Activated T-cell treated with anti-CD3 and anti-CD28 coated beads, Interleukin-2, amount 50 U/mL, for 4 hours (primary cell): ENCODE data around the gene RPRD1B. TPM values are rescaled to one million over a fixed set of nuclear protein-coding genes. Genes with fewer than 3 reads are reported as not detected.

ENCODE experiments used
- ATAC-seq, 2 donors: fragments of 200-7000 bp; cut with Tn5 transposase; one replicate each; pipeline ENCODE4 v1.10.0; 2021
- DNase-seq: peaks from one replicate; pipeline ENCODE4 v3.0.0-alpha.2; 2020
- H3K27me3 Mint-ChIP-seq: one replicate; pipeline ENCODE4 v1.8.0; 2021; ENCODE audit warnings: low read depth, mixed read lengths
- H3K36me3 Mint-ChIP-seq: one replicate; pipeline ENCODE4 v1.8.0; 2022; ENCODE audit warnings: mixed read lengths; ENCODE audit not compliant: insufficient read depth
- H3K4me1 Mint-ChIP-seq: one replicate; pipeline ENCODE4 v1.8.0; 2021; ENCODE audit warnings: low read depth, mixed read lengths
- H3K4me3 Mint-ChIP-seq: one replicate; pipeline ENCODE4 v1.8.0; 2021; ENCODE audit warnings: mild to moderate bottlenecking, moderate library complexity, mixed read lengths
- H3K9me3 Mint-ChIP-seq: one replicate; pipeline ENCODE4 v1.8.0; 2021; ENCODE audit warnings: mixed read lengths
- total RNA-seq, 3 donors: library from RNA; stranded (reverse); gene quantifications; one replicate each; pipeline ENCODE4 v1.2.1, GENCODE V29; 2021

RPRD1B gene
- total RNA-seq, 3 donors from 2014 or later: 38.6 to 40.4 (median 39.6) TPM

GRCh38 chr20:38129893-38130609, 96.5 kb downstream of the RPRD1B start:
- Mint-ChIP-seq H3K4me1 (peaks cover 7% of the 10 kb centered on the region), H3K9me3 (no peaks in the 10 kb centered on the region), H3K36me3 (no peaks in the 10 kb centered on the region), H3K27me3 (no peaks in the 10 kb centered on the region), H3K4me3 (no peak overlapping the region)
- DNase-seq (no peak), ATAC-seq (no peak)

DNA sequence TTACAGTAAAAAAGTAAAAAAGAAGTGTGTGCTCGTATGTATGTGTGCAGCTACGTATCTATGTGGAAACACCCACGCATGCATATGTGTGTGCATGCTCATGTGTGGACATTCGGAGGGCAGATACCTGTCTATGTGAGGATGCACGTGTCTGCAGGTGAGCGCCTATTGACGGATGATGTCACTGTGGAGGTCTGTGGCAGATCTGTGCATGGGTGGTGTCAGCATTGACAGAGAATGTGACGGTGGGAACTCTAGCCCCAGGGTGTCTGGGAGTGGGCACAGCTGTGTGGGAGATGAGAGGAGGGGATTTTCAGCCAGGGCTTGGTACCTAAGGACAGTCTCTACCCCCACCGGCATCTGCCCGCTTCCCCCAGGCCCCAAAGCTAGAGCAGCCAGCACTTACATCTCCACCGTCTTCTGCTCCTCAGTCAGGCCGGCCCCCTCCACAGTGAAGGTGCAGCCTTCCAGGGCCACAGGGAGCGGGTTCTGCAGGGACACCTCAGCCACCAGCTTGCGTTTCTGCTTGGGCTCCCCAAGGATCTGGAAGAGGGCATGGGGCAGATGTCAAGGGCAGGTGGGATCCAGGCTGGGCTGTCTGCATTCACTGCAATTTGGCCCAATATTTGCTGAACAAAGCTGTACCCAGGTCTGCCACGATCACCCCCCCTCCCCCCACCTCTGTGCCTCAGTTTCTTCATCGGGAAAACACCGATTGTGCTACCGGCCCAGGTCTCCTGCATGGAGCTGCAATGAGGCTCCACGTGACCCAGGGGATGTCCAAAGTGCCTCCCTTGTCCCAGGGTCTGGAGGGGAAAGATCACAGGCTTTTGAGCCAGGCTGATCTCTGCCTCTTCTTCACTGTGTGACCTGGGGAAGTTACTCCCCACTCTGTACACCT, 97.4 kb downstream of the RPRD1B start:
- H3K9me3 Mint-ChIP-seq: no peaks in the 10 kb centered on the region
- ATAC-seq (no peak), DNase-seq (no peak)
- no peak overlapping the region for H3K4me3 Mint-ChIP-seq
- H3K4me1 Mint-ChIP-seq: peaks cover 7% of the 10 kb centered on the region
- H3K36me3 Mint-ChIP-seq: no peaks in the 10 kb centered on the region
- H3K27me3 Mint-ChIP-seq: no peaks in the 10 kb centered on the region

DNA sequence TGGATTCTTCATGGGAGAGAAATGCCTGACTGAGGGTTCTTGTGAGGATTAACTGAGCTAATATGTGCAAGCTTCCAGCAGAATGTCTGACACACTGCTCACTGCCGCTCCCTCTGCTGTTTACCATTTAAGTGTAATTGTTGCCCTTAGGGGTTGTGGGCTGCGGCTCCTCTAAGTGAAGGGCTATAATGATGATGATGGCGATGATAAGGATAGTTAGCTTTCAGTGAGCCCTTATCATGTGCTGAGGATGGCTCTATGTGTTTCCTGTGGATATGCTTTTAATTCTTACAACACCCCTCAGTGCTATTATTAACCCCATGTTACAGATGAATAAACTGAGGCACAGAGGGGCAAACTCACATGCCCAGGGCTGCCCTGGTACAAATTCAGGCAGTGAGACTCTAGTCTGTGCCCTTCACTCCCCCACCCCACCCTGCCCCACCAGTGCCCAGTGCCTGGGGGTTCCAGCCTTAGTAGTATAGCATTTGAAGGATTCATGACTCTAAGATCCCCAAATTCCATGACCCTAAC, 98.1 kb downstream of the RPRD1B start:
- peaks cover 7% of the 10 kb centered on the region for H3K4me1 Mint-ChIP-seq
- no peak overlapping the region for H3K4me3 Mint-ChIP-seq
- ATAC-seq (no peak), DNase-seq (no peak)
- H3K36me3 Mint-ChIP-seq: no peaks in the 10 kb centered on the region
- no peaks in the 10 kb centered on the region for H3K9me3 Mint-ChIP-seq
- no peaks in the 10 kb centered on the region for H3K27me3 Mint-ChIP-seq

DNA sequence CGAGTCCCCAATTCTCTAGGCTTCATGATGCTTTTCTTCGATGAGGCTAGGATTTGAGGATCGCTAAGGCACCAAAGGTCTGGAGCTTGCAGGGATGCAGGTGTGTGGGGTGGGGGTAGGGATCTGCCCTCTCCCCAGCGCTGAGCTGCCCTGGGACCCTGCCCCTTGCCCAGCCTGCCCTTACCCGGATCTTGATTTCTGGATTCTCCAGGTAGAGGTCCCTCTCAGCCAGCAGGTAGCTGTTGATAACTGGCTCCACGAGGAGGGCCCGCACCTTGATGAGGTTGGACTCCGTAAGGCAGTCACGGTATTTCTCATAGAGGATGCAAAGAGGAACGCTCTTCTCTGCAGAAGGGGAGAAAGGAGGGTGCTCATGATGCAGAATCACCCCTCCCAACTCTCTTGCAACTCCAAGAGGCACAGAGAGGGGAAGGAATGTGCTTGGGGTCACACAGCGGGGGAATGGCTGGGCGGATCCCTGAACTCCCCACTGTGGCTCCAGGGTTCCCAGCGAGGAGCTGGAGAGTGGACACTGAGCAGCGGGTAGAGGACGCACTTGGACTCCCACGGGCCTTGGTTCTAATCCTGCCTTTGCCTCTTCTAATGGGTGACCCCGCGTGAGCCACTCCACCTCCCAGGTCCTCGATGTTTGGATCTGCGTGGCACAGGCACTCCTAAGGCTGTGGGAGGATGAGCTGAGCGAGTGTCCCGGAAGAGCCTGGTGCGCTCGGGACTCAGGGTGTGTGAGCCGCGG, 98.8 kb downstream of the RPRD1B start:
- peaks cover 7% of the 10 kb centered on the region for H3K4me1 Mint-ChIP-seq

GRCh38 chr20:38132910-38133501, 99.5 kb downstream of the RPRD1B start:
- H3K4me1 Mint-ChIP-seq: peaks cover 7% of the 10 kb centered on the region
- DNase-seq: no peak
- H3K4me3 Mint-ChIP-seq: no peak overlapping the region

More for the DNA sequence above, 98.8 kb downstream of the RPRD1B start:
- DNase-seq (no peak), ATAC-seq (peak in 1 of 2 donors; percentile 11)
- H3K27me3 Mint-ChIP-seq: no peaks in the 10 kb centered on the region
- H3K4me3 Mint-ChIP-seq: no peak overlapping the region
- no peaks in the 10 kb centered on the region for H3K36me3 Mint-ChIP-seq
- H3K9me3 Mint-ChIP-seq: no peaks in the 10 kb centered on the region

DNA sequence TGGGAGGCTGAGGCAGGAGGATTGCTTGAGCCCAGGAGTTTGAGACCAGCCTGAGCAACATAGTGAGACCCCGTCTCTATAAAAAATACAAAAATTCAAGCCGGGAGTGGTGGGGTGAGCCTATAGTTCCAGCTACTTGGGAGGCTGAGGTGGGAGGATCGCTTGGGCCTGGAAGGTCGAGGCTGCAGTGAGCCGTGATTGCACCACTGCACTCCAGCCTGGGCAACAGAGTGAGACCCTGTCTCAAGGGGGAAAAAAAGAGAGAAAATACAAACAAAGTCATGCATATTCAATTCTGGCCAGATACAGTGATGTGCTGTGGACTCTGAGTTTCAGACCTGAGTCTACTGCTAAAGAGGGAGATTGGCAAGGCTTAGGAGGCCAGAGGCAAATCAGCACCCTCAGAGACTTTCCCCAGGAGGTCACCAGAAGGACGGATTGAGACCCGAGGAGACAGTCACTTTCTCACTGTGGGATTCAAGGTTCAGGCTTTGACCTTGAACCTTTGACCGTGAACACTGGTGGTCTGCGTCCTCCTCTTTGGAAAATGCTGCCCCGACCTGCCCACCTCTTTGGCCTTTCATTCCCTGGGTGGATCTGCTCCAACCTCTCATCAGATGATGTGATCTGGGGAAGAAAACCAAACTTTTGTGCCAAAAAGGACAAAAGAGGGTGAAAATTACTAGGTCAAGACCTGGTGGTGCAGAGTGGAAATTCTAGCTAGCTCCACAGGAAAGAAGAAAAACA, 100.3 kb downstream of the RPRD1B start:
- no peak for DNase-seq
- H3K9me3 Mint-ChIP-seq: no peaks in the 10 kb centered on the region
- no peaks in the 10 kb centered on the region for H3K36me3 Mint-ChIP-seq
- no peak overlapping the region for H3K4me3 Mint-ChIP-seq
- no peak for ATAC-seq
- no peaks in the 10 kb centered on the region for H3K27me3 Mint-ChIP-seq
- H3K4me1 Mint-ChIP-seq: peaks cover 7% of the 10 kb centered on the region

More at GRCh38 chr20:38132910-38133501, 99.5 kb downstream of the RPRD1B start:
- H3K36me3 Mint-ChIP-seq: no peaks in the 10 kb centered on the region
- no peak for ATAC-seq
- H3K27me3 Mint-ChIP-seq: no peaks in the 10 kb centered on the region
- no peaks in the 10 kb centered on the region for H3K9me3 Mint-ChIP-seq

GRCh38 chr20:38134427-38135270, 101.1 kb downstream of the RPRD1B start:
- DNase-seq: no peak
- Mint-ChIP-seq H3K27me3 (no peaks in the 10 kb centered on the region), H3K4me1 (peaks cover 7% of the 10 kb centered on the region), H3K4me3 (no peak overlapping the region), H3K36me3 (no peaks in the 10 kb centered on the region), H3K9me3 (no peaks in the 10 kb centered on the region)
- no peak for ATAC-seq

GRCh38 chr20:38135271-38135650, 101.7 kb downstream of the RPRD1B start:
- Mint-ChIP-seq H3K4me1 (peaks cover 7% of the 10 kb centered on the region), H3K9me3 (no peaks in the 10 kb centered on the region), H3K27me3 (no peaks in the 10 kb centered on the region), H3K4me3 (no peak overlapping the region), H3K36me3 (no peaks in the 10 kb centered on the region)
- ATAC-seq: no peak
- no peak for DNase-seq

DNA sequence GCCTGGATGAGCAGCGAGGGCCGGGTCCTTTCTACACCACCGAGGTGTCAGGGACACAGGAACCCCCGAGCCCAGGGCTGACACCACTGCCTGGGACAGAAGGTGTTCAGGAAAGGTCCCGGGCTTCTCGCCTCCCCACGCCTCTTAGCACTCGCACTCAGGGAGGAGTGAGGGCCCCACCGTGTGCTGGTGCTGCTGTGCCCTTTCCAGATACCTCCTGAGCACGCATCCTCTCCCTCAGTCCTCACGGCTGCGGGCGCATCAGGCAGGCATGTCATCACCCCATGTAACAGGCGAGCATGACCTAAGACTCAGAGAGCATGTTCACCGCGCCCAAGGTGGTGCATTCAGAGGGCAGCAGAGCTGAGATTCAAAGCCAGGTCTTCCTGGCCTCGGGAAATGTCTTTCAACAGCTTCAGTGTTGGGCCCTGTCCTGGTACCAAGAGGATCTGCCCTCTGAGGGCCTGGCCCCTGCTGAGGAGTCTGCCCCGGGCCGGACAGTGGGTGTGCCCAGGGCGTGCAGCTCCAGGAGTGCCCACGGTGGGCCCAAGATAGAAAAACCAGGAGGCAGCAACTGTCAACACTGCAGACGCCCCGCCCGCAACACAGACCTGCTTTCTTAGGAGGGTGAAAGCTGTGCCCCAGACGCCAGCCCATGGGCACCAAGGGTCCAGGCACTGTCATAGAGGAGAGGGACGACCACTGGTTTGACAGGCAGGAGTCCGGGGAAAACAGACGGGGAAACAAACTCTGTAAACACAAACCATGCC, 102.3 kb downstream of the RPRD1B start:
- Mint-ChIP-seq H3K9me3 (no peaks in the 10 kb centered on the region), H3K36me3 (no peaks in the 10 kb centered on the region), H3K4me1 (peaks cover 7% of the 10 kb centered on the region), H3K27me3 (no peaks in the 10 kb centered on the region), H3K4me3 (no peak overlapping the region)
- DNase-seq (no peak), ATAC-seq (no peak)

DNA sequence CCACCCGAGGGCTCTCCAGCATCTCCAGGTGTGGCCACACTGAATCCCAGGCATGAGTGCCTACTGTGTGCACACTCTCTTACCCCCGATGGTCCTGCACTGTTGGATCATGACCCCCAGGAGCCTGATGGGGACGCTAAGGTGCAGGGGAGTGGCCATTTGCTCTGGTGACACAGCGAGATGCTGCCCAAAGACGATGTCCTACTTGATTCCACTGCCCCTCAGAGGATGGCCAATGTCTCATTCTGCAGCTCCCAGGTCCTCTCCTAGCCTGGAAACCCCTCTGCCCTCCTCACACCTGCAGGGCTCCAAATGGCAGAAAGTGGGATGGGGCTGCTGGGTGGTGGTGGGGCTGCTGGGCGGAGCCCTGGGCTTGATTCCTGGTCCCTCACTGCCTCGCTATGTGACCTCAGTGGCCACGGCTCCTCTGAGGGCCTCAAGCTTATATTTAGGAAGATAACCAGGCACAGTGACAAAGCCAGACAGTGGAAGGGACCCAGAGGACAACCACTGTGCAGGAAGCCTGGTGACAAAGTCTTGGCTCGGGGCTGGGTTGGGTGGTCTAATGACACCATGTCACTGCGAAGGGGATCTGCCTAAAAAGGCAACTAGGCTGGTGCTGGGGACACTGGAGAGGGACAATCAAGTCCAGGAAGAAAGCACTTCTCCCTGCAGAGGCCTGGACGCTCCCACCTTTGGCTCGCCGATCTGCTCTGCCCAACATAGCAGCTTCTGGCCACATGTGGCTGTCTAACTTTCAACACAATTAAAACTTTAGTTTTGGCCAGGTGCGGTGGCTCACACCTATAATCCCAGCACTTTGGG, 103.1 kb downstream of the RPRD1B start:
- Mint-ChIP-seq H3K27me3 (no peaks in the 10 kb centered on the region), H3K36me3 (no peaks in the 10 kb centered on the region), H3K4me3 (no peak overlapping the region), H3K4me1 (peaks cover 7% of the 10 kb centered on the region), H3K9me3 (no peaks in the 10 kb centered on the region)
- ATAC-seq (no peak), DNase-seq (no peak)

DNA sequence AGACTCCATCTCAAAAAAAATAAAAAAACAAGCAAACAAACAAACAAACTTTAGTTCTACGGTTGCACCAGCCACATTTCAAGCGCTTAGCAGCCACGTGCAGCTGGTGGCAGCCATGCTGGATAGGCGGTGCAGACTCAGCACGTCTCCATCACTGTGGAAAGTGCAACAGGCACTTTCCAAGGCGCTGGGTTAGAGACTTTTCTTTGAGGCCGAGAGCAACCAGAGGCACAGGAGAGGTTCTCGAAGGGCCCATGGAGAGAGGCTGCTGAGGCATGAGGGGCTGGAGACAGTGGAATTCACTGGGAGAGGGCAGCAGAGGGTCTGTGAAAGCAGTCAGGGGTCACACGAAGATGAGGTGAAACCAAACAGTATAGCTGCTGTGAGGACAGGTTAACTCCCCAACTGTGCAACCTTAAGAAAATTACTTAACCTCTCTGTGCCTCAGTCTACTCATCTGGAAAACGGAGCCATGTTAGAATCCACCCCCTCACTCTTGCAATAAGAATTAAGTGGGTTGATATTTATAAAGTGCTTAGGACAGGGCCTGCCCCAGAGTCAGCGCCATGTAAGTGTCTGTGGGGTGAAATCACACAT, 104.0 kb downstream of the RPRD1B start:
- Mint-ChIP-seq H3K4me3 (no peak overlapping the region), H3K36me3 (no peaks in the 10 kb centered on the region), H3K4me1 (peaks cover 7% of the 10 kb centered on the region), H3K9me3 (no peaks in the 10 kb centered on the region), H3K27me3 (no peaks in the 10 kb centered on the region)
- ATAC-seq (no peak), DNase-seq (no peak)
